Thoracic aorta (tissue), 2 donors: Measurements from ENCODE around the gene CDH23. TPM values are rescaled to one million over a fixed set of nuclear protein-coding genes. Genes with fewer than 3 reads are reported as not detected.

Source experiments
- ATAC-seq: fragments of 150-250 bp; one replicate; pipeline ENCODE4 v1.8.0; 2017; ENCODE audit warnings: low read depth; ENCODE audit not compliant: insufficient number of reproducible peaks, low FRiP score
- DNase-seq: peaks from one replicate; pipeline ENCODE4 v3.0.0-alpha.2; 2020; ENCODE audit warnings: low spot score
- H3K27ac ChIP-seq, 2 donors: fragments of 200-600 bp; sonication (generic); 1 replicate in 1 of 2; 2 replicates in 1 of 2; pipeline ENCODE4 v1.5.1; 2016; ENCODE audit warnings: mild to moderate bottlenecking in 2 of 2, moderate library complexity in 2 of 2
- H3K27me3 ChIP-seq: fragments of 200-600 bp; sonication (generic); replicated peaks from 2 replicates; pipeline ENCODE4 v1.6.0; 2016; ENCODE audit warnings: mild to moderate bottlenecking; ENCODE audit not compliant: insufficient read depth
- H3K36me3 ChIP-seq: fragments of 200-600 bp; sonication (generic); one replicate; pipeline ENCODE4 v1.5.1; 2016
- H3K4me1 ChIP-seq, 2 donors: fragments of 200-600 bp; sonication (generic); 1 replicate in 1 of 2; 2 replicates in 1 of 2; pipeline versions ENCODE4 v1.5.1 to v1.6.0; 2016; ENCODE audit warnings: low read depth in 2 of 2, mild to moderate bottlenecking in 1 of 2; ENCODE audit not compliant: control insufficient read depth in 1 of 2
- H3K4me3 ChIP-seq: fragments of 200-600 bp; sonication (generic); 2 replicates; pipeline ENCODE4 v1.5.1; 2016; ENCODE audit warnings: mild to moderate bottlenecking
- H3K9me3 ChIP-seq: fragments of 200-600 bp; sonication (generic); 2 replicates; pipeline ENCODE4 v1.5.1; 2016
- total RNA-seq, 2 donors: library from RNA; depleted of rRNA; stranded (reverse); fragments of >200 nt; gene quantifications; one replicate each; pipeline versions ENCODE4 v1.1.0 to v1.2.3, GENCODE V29; 2016
- TF ChIP-seq, protein P1 (sequence below): fragments of 200-600 bp; sonication (generic); IDR thresholded peaks from one replicate; pipeline ENCODE4 v1.5.1; 2019; ENCODE audit warnings: antibody characterized with exemption

CDH23 gene
- total RNA-seq, 2 donors from 2014 or later = 10.6 to 10.8 TPM

- Histone ChIP-seq H3K4me1 (no peaks in the 10 kb centered on the region), H3K9me3 (no peaks in the 10 kb centered on the region)
These were observed 63.9 kb downstream of the CDH23 start for GRCh38 chr10:71460615-71461014.

GRCh38 chr10:71461457-71461856 lies 64.7 kb downstream of the CDH23 start:
- Histone ChIP-seq H3K4me3 (no peak overlapping the region), H3K27ac (no peak overlapping the region), H3K9me3 (no peaks in the 10 kb centered on the region), H3K27me3 (no peaks in the 10 kb centered on the region), H3K36me3 (no peaks in the 10 kb centered on the region), H3K4me1 (no peaks in the 10 kb centered on the region)
- ATAC-seq (no peak), DNase-seq (no peak)
- TF ChIP-seq, protein P1, sequence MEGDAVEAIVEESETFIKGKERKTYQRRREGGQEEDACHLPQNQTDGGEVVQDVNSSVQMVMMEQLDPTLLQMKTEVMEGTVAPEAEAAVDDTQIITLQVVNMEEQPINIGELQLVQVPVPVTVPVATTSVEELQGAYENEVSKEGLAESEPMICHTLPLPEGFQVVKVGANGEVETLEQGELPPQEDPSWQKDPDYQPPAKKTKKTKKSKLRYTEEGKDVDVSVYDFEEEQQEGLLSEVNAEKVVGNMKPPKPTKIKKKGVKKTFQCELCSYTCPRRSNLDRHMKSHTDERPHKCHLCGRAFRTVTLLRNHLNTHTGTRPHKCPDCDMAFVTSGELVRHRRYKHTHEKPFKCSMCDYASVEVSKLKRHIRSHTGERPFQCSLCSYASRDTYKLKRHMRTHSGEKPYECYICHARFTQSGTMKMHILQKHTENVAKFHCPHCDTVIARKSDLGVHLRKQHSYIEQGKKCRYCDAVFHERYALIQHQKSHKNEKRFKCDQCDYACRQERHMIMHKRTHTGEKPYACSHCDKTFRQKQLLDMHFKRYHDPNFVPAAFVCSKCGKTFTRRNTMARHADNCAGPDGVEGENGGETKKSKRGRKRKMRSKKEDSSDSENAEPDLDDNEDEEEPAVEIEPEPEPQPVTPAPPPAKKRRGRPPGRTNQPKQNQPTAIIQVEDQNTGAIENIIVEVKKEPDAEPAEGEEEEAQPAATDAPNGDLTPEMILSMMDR = no peak

More at GRCh38 chr10:71460615-71461014, 63.9 kb downstream of the CDH23 start:
- DNase-seq (no peak), ATAC-seq (no peak)
- H3K36me3 ChIP-seq = no peaks in the 10 kb centered on the region
- no peaks in the 10 kb centered on the region for H3K27me3 ChIP-seq
- TF ChIP-seq, protein P1 = no peak
- no peak overlapping the region for H3K27ac ChIP-seq
- H3K4me3 ChIP-seq = no peak overlapping the region

- H3K4me1 ChIP-seq = no peaks in the 10 kb centered on the region
- H3K27ac ChIP-seq = no peak overlapping the region
- DNase-seq (no peak), ATAC-seq (no peak)
- TF ChIP-seq, protein P1 = no peak
- no peaks in the 10 kb centered on the region for H3K36me3 ChIP-seq
- no peaks in the 10 kb centered on the region for H3K27me3 ChIP-seq
- H3K9me3 ChIP-seq = no peaks in the 10 kb centered on the region
- no peak overlapping the region for H3K4me3 ChIP-seq
These were observed 65.6 kb downstream of the CDH23 start for GRCh38 chr10:71462062-71462935.

DNA sequence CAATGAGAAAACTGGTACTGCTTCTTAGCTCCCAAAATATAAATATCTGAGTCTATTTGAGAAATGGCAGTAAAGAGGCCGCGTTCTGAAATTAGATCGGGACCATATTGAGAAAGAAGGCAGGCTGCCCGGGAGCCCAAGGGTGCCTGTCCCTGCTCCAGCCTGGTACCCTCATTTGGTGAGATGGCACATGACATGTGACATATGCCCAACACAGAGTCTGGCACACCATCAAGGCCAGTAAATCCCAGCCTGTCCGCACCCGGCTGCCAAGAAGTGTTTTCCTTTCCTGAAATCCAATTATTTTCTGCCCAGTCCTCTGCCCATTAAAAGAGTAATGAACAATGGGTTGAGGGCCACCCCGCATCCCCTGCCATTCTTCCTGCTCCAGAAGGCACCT lies 66.4 kb downstream of the CDH23 start:
- Histone ChIP-seq H3K27ac (no peak overlapping the region), H3K9me3 (no peaks in the 10 kb centered on the region), H3K36me3 (no peaks in the 10 kb centered on the region), H3K4me1 (no peaks in the 10 kb centered on the region), H3K27me3 (no peaks in the 10 kb centered on the region), H3K4me3 (no peak overlapping the region)
- TF ChIP-seq, protein P1 = no peak
- ATAC-seq = no peak
- DNase-seq = no peak

DNA sequence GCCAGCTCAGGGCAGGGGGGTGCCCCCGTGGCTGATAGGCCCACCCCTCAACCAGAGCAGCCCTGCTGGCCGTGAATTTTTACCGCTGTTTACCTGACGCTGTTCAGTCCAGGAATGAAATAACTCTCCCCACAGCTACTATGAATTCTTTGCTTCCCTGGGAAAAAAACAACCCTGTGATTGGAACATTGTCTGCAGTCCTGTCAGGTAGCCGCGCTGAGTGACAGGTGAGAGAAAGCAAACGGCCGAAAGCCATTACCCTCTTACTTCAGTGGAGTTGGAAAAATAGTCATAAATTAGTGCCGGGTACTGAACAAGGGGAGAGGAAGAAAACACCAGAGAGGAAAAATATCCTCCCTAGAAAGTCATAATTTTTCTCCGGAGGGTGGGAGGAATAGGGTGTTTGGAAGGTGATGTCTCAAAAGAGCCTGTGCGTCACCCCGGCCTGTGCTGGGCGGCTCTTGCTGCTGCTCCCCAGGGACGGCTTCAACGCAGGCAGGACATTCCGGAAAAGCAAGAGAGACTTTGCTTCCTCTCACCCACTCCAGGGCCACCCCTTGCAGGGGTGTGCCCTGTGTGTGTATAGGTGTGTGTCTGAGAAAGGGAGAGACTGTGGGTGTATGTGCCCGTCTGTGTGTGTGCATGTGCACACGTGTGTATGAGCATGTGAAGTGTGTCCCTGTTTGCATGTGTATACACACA lies 69.0 kb downstream of the CDH23 start:
- Histone ChIP-seq H3K36me3 (no peaks in the 10 kb centered on the region), H3K4me1 (no peaks in the 10 kb centered on the region), H3K4me3 (no peak overlapping the region), H3K9me3 (no peaks in the 10 kb centered on the region), H3K27ac (no peak overlapping the region), H3K27me3 (no peaks in the 10 kb centered on the region)
- ATAC-seq (no peak), DNase-seq (no peak)
- TF ChIP-seq, protein P1 = no peak
